PC-3 (cell line): ENCODE measurements around the gene TXK. TPM values are rescaled to one million over a fixed set of nuclear protein-coding genes. Genes with fewer than 3 reads are reported as not detected.

Source experiments
- ATAC-seq: fragments of 200-7000 bp; cut with Tn5 transposase; 2 replicates; pipeline ENCODE4 v1.9.1; 2020; ENCODE audit warnings: mild to moderate bottlenecking, moderate library complexity
- BruUV-seq: library from RNA; stranded (reverse); fragments of 400-500 nt; replicated peaks from 2 replicates; lab custom pipeline; 2021; lab: Mats Ljungman, UMichigan
- CTCF ChIA-PET: fragments of 300-600 bp; sonication (Branson Sonifier 250); formaldehyde crosslinking; loops from one replicate; lab custom pipeline; 2022; ENCODE audit warnings: antibody characterized with exemption; lab: Charles Lee
- POLR2A ChIA-PET: fragments of 300-600 bp; sonication (Branson Sonifier 250); formaldehyde crosslinking; loops from one replicate; lab custom pipeline; 2022; ENCODE audit warnings: antibody characterized with exemption; ENCODE audit not compliant: unreplicated experiment; lab: Charles Lee
- DNase-seq: peaks from one replicate; pipeline ENCODE4 v3.0.0-alpha.2; 2015
- H2AFZ ChIP-seq: fragments of 300-600 bp; sonication (generic); 2 replicates; pipeline ENCODE4 v1.6.0; 2016; ENCODE audit warnings: antibody characterized with exemption, low read length
- H3F3A ChIP-seq: fragments of 300-600 bp; sonication (generic); one replicate; pipeline ENCODE4 v1.6.0; 2017; ENCODE audit warnings: antibody characterized with exemption, low read length, control low read depth, mild to moderate bottlenecking; ENCODE audit not compliant: unreplicated experiment
- H3K27ac ChIP-seq: fragments of 300-600 bp; sonication (generic); 2 replicates; pipeline ENCODE4 v1.5.1; 2016; ENCODE audit warnings: mild to moderate bottlenecking, low read length
- H3K27me3 ChIP-seq: fragments of 300-600 bp; sonication (generic); 2 replicates; pipeline ENCODE4 v1.6.1; 2016; ENCODE audit warnings: low read length, mixed read lengths
- H3K36me3 ChIP-seq: fragments of 300-600 bp; sonication (generic); 2 replicates; pipeline ENCODE4 v1.6.1; 2016; ENCODE audit warnings: low read depth, mixed run types, low read length, mixed read lengths
- H3K4me1 ChIP-seq: fragments of 300-600 bp; sonication (generic); 2 replicates; pipeline ENCODE4 v1.5.1; 2016; ENCODE audit warnings: low read length; ENCODE audit not compliant: insufficient read depth
- H3K4me2 ChIP-seq: fragments of 300-600 bp; sonication (generic); 2 replicates; pipeline ENCODE4 v1.6.0; 2016; ENCODE audit warnings: low read length
- H3K4me3 ChIP-seq: fragments of 300-600 bp; sonication (generic); 2 replicates; pipeline ENCODE4 v1.5.1; 2016; ENCODE audit warnings: mild to moderate bottlenecking, low read length, mixed read lengths
- H3K79me2 ChIP-seq: fragments of 300-600 bp; sonication (generic); 2 replicates; pipeline ENCODE4 v1.6.1; 2017; ENCODE audit warnings: low read length, mixed read lengths
- H3K9ac ChIP-seq: fragments of 300-600 bp; sonication (generic); 2 replicates; pipeline ENCODE4 v1.6.0; 2016; ENCODE audit warnings: mild to moderate bottlenecking, low read length
- H3K9me2 ChIP-seq: fragments of 300-600 bp; sonication (generic); replicated peaks from 2 replicates; pipeline ENCODE4 v1.6.1; 2016; ENCODE audit warnings: mixed run types, low read length, mixed read lengths
- H3K9me3 ChIP-seq: fragments of 300-600 bp; sonication (generic); 2 replicates; pipeline ENCODE4 v1.6.1; 2016; ENCODE audit warnings: low read length, mixed read lengths
- H4K20me1 ChIP-seq: fragments of 300-600 bp; sonication (generic); 2 replicates; pipeline ENCODE4 v1.6.1; 2016; ENCODE audit warnings: low read length, mixed read lengths
- CTCF ChIP-seq: fragments of 300-600 bp; sonication (generic); conservative IDR thresholded peaks from 2 replicates; pipeline ENCODE4 v1.5.1; 2017; ENCODE audit warnings: antibody characterized with exemption, low read depth, mild to moderate bottlenecking, low read length
- EZH2 ChIP-seq: fragments of 300-600 bp; sonication (generic); IDR thresholded peaks from one replicate; pipeline ENCODE4 v1.6.1; 2017; ENCODE audit warnings: antibody characterized with exemption, mild to moderate bottlenecking, low read length; ENCODE audit not compliant: unreplicated experiment
- EZH2phosphoT487 ChIP-seq: fragments of 300-600 bp; sonication (generic); IDR thresholded peaks from 2 replicates; pipeline ENCODE4 v1.6.1; 2018; ENCODE audit warnings: mild to moderate bottlenecking, antibody characterized with exemption, low read length, borderline replicate concordance
- intact Hi-C: fragments of 100-400 bp; cut with micrococcal nuclease; formaldehyde crosslinking; loops from 2 replicates; pipeline ENCODE4 v1.9.0; 2023
- total RNA-seq: library from RNA; depleted of rRNA; stranded (reverse); fragments of >200 nt; gene quantifications from 2 replicates; pipeline ENCODE4 v1.2.3, GENCODE V29; 2014

TXK gene
- total RNA-seq, 1 experiment from 2014 or later = 2.6 TPM

- H3K27ac ChIP-seq = no peak overlapping the region
- no peaks in the 10 kb centered on the region for H3K9me3 ChIP-seq
- H3F3A ChIP-seq = no peaks in the 10 kb centered on the region
- no peak for DNase-seq
- no peaks in the 10 kb centered on the region for H3K36me3 ChIP-seq
- BruUV-seq = no TSS peak
- no peak overlapping the region for H2AFZ ChIP-seq
- POLR2A ChIA-PET = no interaction called here
- CTCF ChIA-PET = no interaction called here
- TF ChIP-seq CTCF (no peak), EZH2phosphoT487 (no peak), EZH2 (no peak)
- H3K27me3 ChIP-seq = no peaks in the 10 kb centered on the region
- H3K9me2 ChIP-seq = no peaks in the 10 kb centered on the region
- intact Hi-C loops = no loop called here
- H3K4me3 ChIP-seq = no peak overlapping the region
- H4K20me1 ChIP-seq = no peaks in the 10 kb centered on the region
- H3K4me1 ChIP-seq = peaks cover 9% of the 10 kb centered on the region
- H3K4me2 ChIP-seq = no peak overlapping the region
- ATAC-seq = no peak
- H3K9ac ChIP-seq = no peak overlapping the region
- no peaks in the 10 kb centered on the region for H3K79me2 ChIP-seq
Observed at GRCh38 chr4:48163746-48164145, 29.7 kb upstream of the TXK start.

- no peak overlapping the region for H2AFZ ChIP-seq
- H3K4me3 ChIP-seq = no peak overlapping the region
- ATAC-seq (peak; percentile 61), DNase-seq (peak; percentile 31)
- H3K36me3 ChIP-seq = no peaks in the 10 kb centered on the region
- H3K4me2 ChIP-seq = no peak overlapping the region
- TF ChIP-seq CTCF (no peak), EZH2 (no peak), EZH2phosphoT487 (no peak)
- ChIA-PET POLR2A (no interaction called here), CTCF (no interaction called here)
- no peak overlapping the region for H3K9ac ChIP-seq
- H4K20me1 ChIP-seq = no peaks in the 10 kb centered on the region
- H3K27me3 ChIP-seq = no peaks in the 10 kb centered on the region
- intact Hi-C loops = no loop called here
- peak overlapping the region; percentile 18; the same call in 1 of the 2 replicates for H3K27ac ChIP-seq
- no peaks in the 10 kb centered on the region for H3K9me3 ChIP-seq
- no peaks in the 10 kb centered on the region for H3F3A ChIP-seq
- H3K79me2 ChIP-seq = no peaks in the 10 kb centered on the region
- H3K9me2 ChIP-seq = no peaks in the 10 kb centered on the region
- no TSS peak for BruUV-seq
- H3K4me1 ChIP-seq = peaks cover 9% of the 10 kb centered on the region
Observed at GRCh38 chr4:48162162-48162561, 28.1 kb upstream of the TXK start.

GRCh38 chr4:48157271-48157670 is 23.2 kb upstream of the TXK start:
- no peak overlapping the region for H3K27ac ChIP-seq
- POLR2A ChIA-PET = no interaction called here
- H3K36me3 ChIP-seq = peaks cover 17% of the 10 kb centered on the region
- no peak overlapping the region for H3K4me3 ChIP-seq
- ATAC-seq = no peak
- H3F3A ChIP-seq = no peaks in the 10 kb centered on the region
- CTCF ChIA-PET = no interaction called here
- no peak overlapping the region for H3K4me2 ChIP-seq
- no peaks in the 10 kb centered on the region for H3K9me2 ChIP-seq
- H3K79me2 ChIP-seq = no peaks in the 10 kb centered on the region
- BruUV-seq = no TSS peak
- no peak overlapping the region for H2AFZ ChIP-seq
- intact Hi-C loops = no loop called here
- DNase-seq = no peak
- peaks cover 5% of the 10 kb centered on the region for H3K4me1 ChIP-seq
- no peak overlapping the region for H3K9ac ChIP-seq
- no peaks in the 10 kb centered on the region for H3K9me3 ChIP-seq
- TF ChIP-seq EZH2 (no peak), CTCF (no peak), EZH2phosphoT487 (no peak)
- H3K27me3 ChIP-seq = no peaks in the 10 kb centered on the region
- no peaks in the 10 kb centered on the region for H4K20me1 ChIP-seq
